ENCODE results near the gene KRTAP4-1. TPM values are rescaled to one million over a fixed set of nuclear protein-coding genes. Genes with fewer than 3 reads are reported as not detected.
"Not testable (repeated sequence)": the region's sequence is repeated elsewhere in the genome, so short reads cannot be mapped to it uniquely, and the experiment has no call there.

The KRTAP4-1 gene
- total RNA-seq, 1 experiment from 2014 or later = not detected

GRCh38 chr17:41149652-41149985, 35.1 kb downstream of the KRTAP4-1 start, which contains the start of gene KRTAP4-5:
KRTAP4-5 (minus strand) TSS chr17:41149825; CDS start chr17:41149767, 58 bp downstream.
- no peaks in the 10 kb centered on the region for H3K27me3 ChIP-seq (ENCODE audit: low read length)
- H3K9me3 ChIP-seq (ENCODE audit: low read length) = no peaks in the 10 kb centered on the region
- CTCF ChIA-PET = no interaction called here
- H3K27ac ChIP-seq (ENCODE audit: low read length) = no peak within 1 kb of the TSS
- BruUV-seq (replicated peaks) = no TSS peak
- no peak for TF ChIP-seq EZH2phosphoT487 (IDR thresholded peaks at IDR 0.05; ENCODE audit: borderline replicate concordance, low read length)
- TF ChIP-seq EZH2 (IDR thresholded peaks at IDR 0.05; ENCODE audit: low read length, unreplicated experiment) = no peak
- TF ChIP-seq CTCF (conservative IDR thresholded peaks at IDR 0.05; ENCODE audit: low read depth, low read length) = no peak
- no peak within 1 kb of the TSS for H2AFZ ChIP-seq (ENCODE audit: low read length)
- POLR2A ChIA-PET (ENCODE audit: unreplicated experiment) = interaction anchor here (0.7 kb wide), 1 partner anchor 248 kb away, joined by 3 read pairs; no protein-coding TSS in a partner anchor
- no peaks in the 10 kb centered on the region for H3K79me2 ChIP-seq (ENCODE audit: low read length)
- no peaks in the 10 kb centered on the region for H3F3A ChIP-seq (ENCODE audit: low read length, unreplicated experiment)
- H3K4me3 ChIP-seq (ENCODE audit: low read length) = no peak within 1 kb of the TSS
- H3K36me3 ChIP-seq (ENCODE audit: low read depth, low read length) = no peaks in the 10 kb centered on the region
- no peaks in the 10 kb centered on the region; the same call in 1 of the 2 replicates for H3K4me1 ChIP-seq (ENCODE audit: insufficient read depth, low read length)
- ATAC-seq = no peak
- H3K9ac ChIP-seq (ENCODE audit: low read length) = no peak within 1 kb of the TSS
- H3K9me2 ChIP-seq (replicated peaks; ENCODE audit: low read length) = no peaks in the 10 kb centered on the region
- intact Hi-C loops (cut with micrococcal nuclease) = no loop called here
- H4K20me1 ChIP-seq (ENCODE audit: low read length) = no peaks in the 10 kb centered on the region
- H3K4me2 ChIP-seq (ENCODE audit: low read length) = no peak within 1 kb of the TSS
- no peak for DNase-seq

GRCh38 chr17:41148971-41149651, 35.6 kb downstream of the KRTAP4-1 start:
- intact Hi-C loops (cut with micrococcal nuclease); H3K27me3 ChIP-seq (ENCODE audit: low read length); H3K4me3 ChIP-seq (ENCODE audit: low read length); H4K20me1 ChIP-seq (ENCODE audit: low read length); H2AFZ ChIP-seq (ENCODE audit: low read length); H3F3A ChIP-seq (ENCODE audit: low read length, unreplicated experiment); H3K9me3 ChIP-seq (ENCODE audit: low read length); H3K4me1 ChIP-seq (ENCODE audit: insufficient read depth, low read length); H3K9me2 ChIP-seq (replicated peaks; ENCODE audit: low read length); H3K4me2 ChIP-seq (ENCODE audit: low read length); H3K79me2 ChIP-seq (ENCODE audit: low read length); H3K27ac ChIP-seq (ENCODE audit: low read length); BruUV-seq (replicated peaks); H3K36me3 ChIP-seq (ENCODE audit: low read depth, low read length); H3K9ac ChIP-seq (ENCODE audit: low read length); CTCF ChIA-PET: not testable (repeated sequence)
- ATAC-seq (0 out of 2 replicates have a peak, but pooled peaks have one; percentile 20), DNase-seq (peak; percentile 22)
- POLR2A ChIA-PET (ENCODE audit: unreplicated experiment) = interaction anchor here (0.7 kb wide), 1 partner anchor 247 kb away, joined by 3 read pairs; no protein-coding TSS in a partner anchor

- no peak for DNase-seq
- Histone ChIP-seq H3K4me1 (ENCODE audit: insufficient read depth, low read length) (no peaks in the 10 kb centered on the region; the same call in 1 of the 2 replicates), H2AFZ (ENCODE audit: low read length) (no peak overlapping the region), H4K20me1 (ENCODE audit: low read length) (no peaks in the 10 kb centered on the region), H3K4me3 (ENCODE audit: low read length) (no peak overlapping the region), H3K9ac (ENCODE audit: low read length) (no peak overlapping the region), H3K27ac (ENCODE audit: low read length) (no peak overlapping the region), H3K79me2 (ENCODE audit: low read length) (no peaks in the 10 kb centered on the region), H3K27me3 (ENCODE audit: low read length) (no peaks in the 10 kb centered on the region), H3K36me3 (ENCODE audit: low read depth, low read length) (peaks cover 3% of the 10 kb centered on the region; the same call in 1 of the 2 replicates), H3K9me3 (ENCODE audit: low read length) (peaks cover 6% of the 10 kb centered on the region; the same call in 1 of the 2 replicates), H3K9me2 (replicated peaks; ENCODE audit: low read length) (no peaks in the 10 kb centered on the region), H3K4me2 (ENCODE audit: low read length) (no peak overlapping the region), H3F3A (ENCODE audit: low read length, unreplicated experiment) (no peaks in the 10 kb centered on the region)
- POLR2A ChIA-PET (ENCODE audit: unreplicated experiment) = no interaction called here
- CTCF ChIA-PET = no interaction called here
- TF ChIP-seq EZH2 (IDR thresholded peaks at IDR 0.05; ENCODE audit: low read length, unreplicated experiment) = no peak
- TF ChIP-seq EZH2phosphoT487 (IDR thresholded peaks at IDR 0.05; ENCODE audit: borderline replicate concordance, low read length) = no peak
- no peak for TF ChIP-seq CTCF (conservative IDR thresholded peaks at IDR 0.05; ENCODE audit: low read depth, low read length)
- intact Hi-C loops (cut with micrococcal nuclease) = no loop called here
- BruUV-seq (replicated peaks) = no TSS peak
- ATAC-seq = no peak
Observed at GRCh38 chr17:41147531-41148204, 37.0 kb downstream of the KRTAP4-1 start.

All from PC-3 (cell line).